Measurements from ENCODE around the gene UBAP1. TPM values are rescaled to one million over a fixed set of nuclear protein-coding genes. Genes with fewer than 3 reads are reported as not detected.

Gene UBAP1
- total and polyA plus RNA-seq, 5 experiments from 2014 or later, result 36.3 to 48.1 (median 38.9) TPM

- peaks cover 0 to 4% (median 0%) of the 10 kb centered on the region in 5 donors for H3K27me3 Mint-ChIP-seq
- H3K36me3 Mint-ChIP-seq, result no peaks in the 10 kb centered on the region
- POLR2A ChIA-PET, result interaction anchor here (0.7 kb wide), 1 partner anchor 21 kb away, joined by 3 read pairs; the partner anchor contains the start of gene UBAP1
- no peaks in the 10 kb centered on the region for H3K9me3 Mint-ChIP-seq
- ATAC-seq (no peak), DNase-seq (no peak)
- no peak overlapping the region for H3K27ac Mint-ChIP-seq
- no peak overlapping the region for H3K4me3 Mint-ChIP-seq
- H3K4me1 Mint-ChIP-seq, result no peaks in the 10 kb centered on the region
Observed at GRCh38 chr9:34157898-34158297, 20.9 kb upstream of the UBAP1 start.

- DNase-seq (no peak), ATAC-seq (no peak)
- H3K4me1 Mint-ChIP-seq, result peaks cover 0 to 2% (median 0%) of the 10 kb centered on the region in 4 donors
- H3K9me3 Mint-ChIP-seq, result no peaks in the 10 kb centered on the region
- POLR2A ChIA-PET, result interaction anchor here (0.7 kb wide), 1 partner anchor 20 kb away, joined by 3 read pairs; the partner anchor contains the start of gene UBAP1
- no peak overlapping the region for H3K4me3 Mint-ChIP-seq
- no peak overlapping the region for H3K27ac Mint-ChIP-seq
- H3K36me3 Mint-ChIP-seq, result no peaks in the 10 kb centered on the region
- H3K27me3 Mint-ChIP-seq, result peaks cover 0 to 4% (median 0%) of the 10 kb centered on the region in 5 donors
Observed at GRCh38 chr9:34158362-34158869, 20.4 kb upstream of the UBAP1 start.

- H3K27ac Mint-ChIP-seq, result no peak overlapping the region
- DNase-seq, result no peak
- POLR2A ChIA-PET, result interaction anchor here (0.6 kb wide), 1 partner anchor 47 kb away, joined by 3 read pairs; no protein-coding TSS in a partner anchor
Observed at GRCh38 chr9:34163434-34163833, 15.4 kb upstream of the UBAP1 start.

GRCh38 chr9:34169125-34169524 lies 9.7 kb upstream of the UBAP1 start:
- no peaks in the 10 kb centered on the region for H3K9me3 Mint-ChIP-seq
- H3K27me3 Mint-ChIP-seq, result no peaks in the 10 kb centered on the region
- DNase-seq, result no peak
- H3K4me1 Mint-ChIP-seq, result peaks cover 2 to 13% (median 11%) of the 10 kb centered on the region in 4 donors
- ATAC-seq, result no peak
- POLR2A ChIA-PET, result no interaction called here
- H3K4me3 Mint-ChIP-seq, result no peak overlapping the region
- H3K27ac Mint-ChIP-seq, result peak overlapping the region in 2 of 10 donors; percentile 6 to 14
- H3K36me3 Mint-ChIP-seq, result no peaks in the 10 kb centered on the region

More at GRCh38 chr9:34163434-34163833, 15.4 kb upstream of the UBAP1 start:
- no peaks in the 10 kb centered on the region for H3K36me3 Mint-ChIP-seq
- ATAC-seq, result no peak
- H3K4me1 Mint-ChIP-seq, result peaks cover 0 to 2% (median 0%) of the 10 kb centered on the region in 4 donors
- H3K9me3 Mint-ChIP-seq, result no peaks in the 10 kb centered on the region
- H3K27me3 Mint-ChIP-seq, result no peaks in the 10 kb centered on the region
- H3K4me3 Mint-ChIP-seq, result no peak overlapping the region

- ATAC-seq, result no peak
- Mint-ChIP-seq H3K9me3 (no peaks in the 10 kb centered on the region), H3K27ac (peak overlapping the region in 8 of 10 donors; percentile 27 to 83 (median 56)), H3K4me3 (peak overlapping the region in 1 of 10 donors; percentile 14), H3K4me1 (peaks cover 2 to 13% (median 11%) of the 10 kb centered on the region in 4 donors), H3K27me3 (no peaks in the 10 kb centered on the region), H3K36me3 (no peaks in the 10 kb centered on the region)
- no peak for DNase-seq
- POLR2A ChIA-PET, result interaction anchor here (0.9 to 1.0 kb wide), 2 partner anchors 52 to 210 kb away, joined by 3 read pairs; no protein-coding TSS in a partner anchor
Observed at GRCh38 chr9:34170237-34170991, 8.4 kb upstream of the UBAP1 start.

GRCh38 chr9:34171753-34172535 lies 6.9 kb upstream of the UBAP1 start:
- POLR2A ChIA-PET, result interaction anchor here (0.6 to 0.8 kb wide), 6 partner anchors 9 to 85 kb away, joined by 3 to 8 read pairs (median 5); no protein-coding TSS in a partner anchor
- Mint-ChIP-seq H3K36me3 (no peaks in the 10 kb centered on the region), H3K4me3 (peak overlapping the region; percentile 52 to 85 (median 74)), H3K9me3 (no peaks in the 10 kb centered on the region), H3K27ac (peak overlapping the region; percentile 54 to 88 (median 84)), H3K4me1 (peaks cover 2 to 15% (median 11%) of the 10 kb centered on the region in 4 donors), H3K27me3 (no peaks in the 10 kb centered on the region)
- ATAC-seq (peak; percentile 100), DNase-seq (peak; percentile 23 to 84 (median 55))

- H3K36me3 Mint-ChIP-seq, result no peaks in the 10 kb centered on the region
- peaks cover 5 to 37% (median 25%) of the 10 kb centered on the region in 4 donors for H3K4me1 Mint-ChIP-seq
- H3K27me3 Mint-ChIP-seq, result no peaks in the 10 kb centered on the region
- H3K4me3 Mint-ChIP-seq, result peak overlapping the region in 3 of 10 donors; percentile 6 to 60 (median 53)
- H3K27ac Mint-ChIP-seq, result peak overlapping the region in 3 of 10 donors; percentile 19 to 73 (median 32)
- ATAC-seq, result no peak
- DNase-seq, result no peak
- no peaks in the 10 kb centered on the region for H3K9me3 Mint-ChIP-seq
- POLR2A ChIA-PET, result no interaction called here
Observed at GRCh38 chr9:34176089-34176488, 2.8 kb upstream of the UBAP1 start.

- H3K4me1 Mint-ChIP-seq, result peaks cover 5 to 35% (median 19%) of the 10 kb centered on the region in 4 donors
- no peaks in the 10 kb centered on the region for H3K9me3 Mint-ChIP-seq
- DNase-seq, result no peak
- H3K4me3 Mint-ChIP-seq, result peak overlapping the region; percentile 91 to 98 (median 94)
- peaks cover 0 to 7% (median 0%) of the 10 kb centered on the region in 3 donors for H3K36me3 Mint-ChIP-seq
- peak overlapping the region; percentile 57 to 99 (median 98) for H3K27ac Mint-ChIP-seq
- ATAC-seq, result no peak
- no peaks in the 10 kb centered on the region for H3K27me3 Mint-ChIP-seq
- POLR2A ChIA-PET, result interaction anchor here (0.7 to 1.6 kb wide), 9 partner anchors 10 to 203 kb away, joined by 3 to 9 read pairs (median 6); partner anchors contain the start of genes DCAF12, MYORG and UBAP2
Observed at GRCh38 chr9:34177593-34178435, 1.0 kb upstream of the UBAP1 start.

GRCh38 chr9:34179213-34180136 lies 632 bp downstream of the UBAP1 start:
- peak; percentile 2 to 7 for ATAC-seq

GRCh38 chr9:34185778-34186551 lies 7.1 kb downstream of the UBAP1 start:
- peaks cover 8 to 58% (median 51%) of the 10 kb centered on the region in 4 donors for H3K4me1 Mint-ChIP-seq
- POLR2A ChIA-PET, result no interaction called here
- H3K4me3 Mint-ChIP-seq, result peak overlapping the region in 4 of 10 donors; percentile 26 to 53 (median 34)
- H3K27me3 Mint-ChIP-seq, result no peaks in the 10 kb centered on the region
- ATAC-seq (peak; percentile 70 to 88), DNase-seq (peak in 1 of 10 donors; percentile 22)
- peaks cover 0 to 40% (median 7%) of the 10 kb centered on the region in 3 donors for H3K36me3 Mint-ChIP-seq
- H3K27ac Mint-ChIP-seq, result peak overlapping the region in 7 of 10 donors; percentile 17 to 79 (median 36)
- H3K9me3 Mint-ChIP-seq, result no peaks in the 10 kb centered on the region

More at GRCh38 chr9:34179213-34180136, 632 bp downstream of the UBAP1 start:
- H3K36me3 Mint-ChIP-seq, result peaks cover 0 to 12% (median 0%) of the 10 kb centered on the region in 3 donors
- peaks cover 5 to 38% (median 21%) of the 10 kb centered on the region in 4 donors for H3K4me1 Mint-ChIP-seq
- H3K27ac Mint-ChIP-seq, result peak overlapping the region; percentile 95 to 99 (median 98)
- DNase-seq, result peak in 1 of 10 donors; percentile 16
- H3K4me3 Mint-ChIP-seq, result peak overlapping the region; percentile 91 to 98 (median 94)
- POLR2A ChIA-PET, result interaction anchor here (0.7 to 1.6 kb wide), 12 partner anchors 8 to 347 kb away, joined by 3 to 9 read pairs (median 4); partner anchors contain the start of genes DCAF12, MYORG and UBAP2
- no peaks in the 10 kb centered on the region for H3K27me3 Mint-ChIP-seq
- H3K9me3 Mint-ChIP-seq, result no peaks in the 10 kb centered on the region

All from naive thymus-derived CD8-positive, alpha-beta T cell (primary cell).